ELR (cell line): ENCODE results near the gene ABCD1.

Experiments used
- DNase-seq: peaks from one replicate; pipeline ENCODE4 v3.0.0-alpha.2; 2015; ENCODE audit warnings: low read depth

ABCD1 gene

GRCh38 chrX:153763298-153763932, 38.8 kb downstream of the ABCD1 start:
- no peak for DNase-seq

- DNase-seq: peak; percentile 79
Measured at GRCh38 chrX:153763989-153764755, 39.5 kb downstream of the ABCD1 start, which contains the start of gene PLXNB3. PLXNB3 (plus strand) TSS chrX:153764249; CDS start chrX:153765536, 1,287 bp downstream.

DNA sequence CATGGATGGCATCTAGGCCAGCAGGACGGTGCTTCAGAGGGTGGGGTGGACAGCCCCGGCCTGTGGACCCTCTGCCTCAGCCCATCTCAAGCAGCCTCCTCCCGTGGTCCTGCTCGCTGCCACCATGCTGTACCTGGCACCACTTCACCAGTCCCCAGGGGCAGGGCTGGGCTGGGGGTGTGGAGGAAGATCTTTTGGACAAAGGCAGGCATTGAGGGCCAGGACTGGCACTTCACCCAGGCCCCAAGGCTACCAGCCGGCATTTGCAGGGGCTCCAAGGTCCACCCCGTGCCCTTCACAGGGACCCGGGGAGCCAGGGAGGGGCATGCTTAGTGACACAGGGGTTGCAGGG, 40.1 kb downstream of the ABCD1 start:
- DNase-seq: no peak

DNA sequence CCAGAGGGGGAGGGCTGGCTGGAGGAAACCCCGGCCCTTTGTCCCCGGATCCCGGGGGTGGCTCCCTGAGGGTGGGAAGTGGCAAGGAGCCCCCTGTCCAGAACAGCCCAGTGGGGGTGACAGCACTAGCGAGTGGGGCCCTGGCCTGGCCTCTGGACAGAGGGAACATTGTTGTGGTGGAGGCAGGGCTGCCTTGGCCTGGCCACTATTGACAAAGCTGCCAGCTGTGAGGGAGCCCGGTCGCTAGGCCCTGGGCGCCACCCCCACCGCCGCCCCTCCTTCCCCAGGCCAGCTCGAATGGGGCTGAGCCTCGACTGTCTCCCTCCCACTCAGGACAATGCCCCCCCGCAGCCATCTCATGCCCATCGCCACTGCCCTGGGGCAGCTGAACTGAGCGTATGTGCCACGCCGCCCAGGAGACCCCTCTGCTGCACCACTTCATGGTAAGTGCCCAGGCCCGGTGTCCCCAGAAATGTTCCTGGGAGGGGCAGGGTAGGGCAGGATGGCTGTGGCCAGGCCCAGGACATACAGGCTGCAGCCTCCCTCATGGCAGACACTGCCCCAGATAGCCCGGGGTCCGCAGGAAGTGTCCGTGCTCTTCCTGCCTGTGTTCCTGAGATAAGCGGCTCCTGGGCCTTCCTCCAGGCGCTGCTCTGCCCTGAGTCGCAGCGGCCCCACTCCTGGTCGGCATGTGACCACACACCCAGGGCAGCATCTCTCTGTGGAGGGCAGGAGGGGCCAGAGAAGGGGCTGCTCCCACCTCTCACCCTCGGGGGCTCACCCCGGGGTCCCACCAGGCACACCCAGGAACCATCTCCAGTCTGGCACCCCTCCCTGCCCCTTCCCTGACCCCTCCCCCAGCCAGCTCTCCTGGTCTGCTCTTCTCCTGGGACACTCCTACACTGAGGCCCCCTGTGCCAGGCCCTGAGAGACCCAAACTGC, 40.8 kb downstream of the ABCD1 start:
- peak; percentile 51 for DNase-seq

- DNase-seq: peak; percentile 84
Measured at GRCh38 chrX:153766098-153766817, 41.6 kb downstream of the ABCD1 start.

- no peak for DNase-seq
Measured at GRCh38 chrX:153766871-153767673, 42.4 kb downstream of the ABCD1 start.

DNA sequence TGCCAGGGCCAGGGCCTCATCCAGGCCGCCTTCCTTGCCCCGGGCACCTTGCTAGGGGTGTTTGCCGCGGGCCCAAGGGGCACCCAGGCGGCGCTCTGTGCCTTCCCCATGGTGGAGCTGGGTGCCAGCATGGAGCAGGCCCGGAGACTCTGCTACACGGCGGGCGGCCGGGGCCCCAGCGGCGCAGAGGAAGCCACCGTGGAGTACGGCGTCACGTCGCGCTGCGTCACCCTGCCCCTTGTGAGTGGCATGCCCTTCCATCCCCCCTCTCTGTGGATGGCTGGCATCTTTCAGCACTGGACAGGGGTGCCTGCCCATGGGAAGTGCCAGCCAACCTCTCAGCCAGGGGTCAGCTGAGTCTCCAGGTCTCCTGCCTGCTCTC, 43.0 kb downstream of the ABCD1 start:
- DNase-seq: no peak

DNA sequence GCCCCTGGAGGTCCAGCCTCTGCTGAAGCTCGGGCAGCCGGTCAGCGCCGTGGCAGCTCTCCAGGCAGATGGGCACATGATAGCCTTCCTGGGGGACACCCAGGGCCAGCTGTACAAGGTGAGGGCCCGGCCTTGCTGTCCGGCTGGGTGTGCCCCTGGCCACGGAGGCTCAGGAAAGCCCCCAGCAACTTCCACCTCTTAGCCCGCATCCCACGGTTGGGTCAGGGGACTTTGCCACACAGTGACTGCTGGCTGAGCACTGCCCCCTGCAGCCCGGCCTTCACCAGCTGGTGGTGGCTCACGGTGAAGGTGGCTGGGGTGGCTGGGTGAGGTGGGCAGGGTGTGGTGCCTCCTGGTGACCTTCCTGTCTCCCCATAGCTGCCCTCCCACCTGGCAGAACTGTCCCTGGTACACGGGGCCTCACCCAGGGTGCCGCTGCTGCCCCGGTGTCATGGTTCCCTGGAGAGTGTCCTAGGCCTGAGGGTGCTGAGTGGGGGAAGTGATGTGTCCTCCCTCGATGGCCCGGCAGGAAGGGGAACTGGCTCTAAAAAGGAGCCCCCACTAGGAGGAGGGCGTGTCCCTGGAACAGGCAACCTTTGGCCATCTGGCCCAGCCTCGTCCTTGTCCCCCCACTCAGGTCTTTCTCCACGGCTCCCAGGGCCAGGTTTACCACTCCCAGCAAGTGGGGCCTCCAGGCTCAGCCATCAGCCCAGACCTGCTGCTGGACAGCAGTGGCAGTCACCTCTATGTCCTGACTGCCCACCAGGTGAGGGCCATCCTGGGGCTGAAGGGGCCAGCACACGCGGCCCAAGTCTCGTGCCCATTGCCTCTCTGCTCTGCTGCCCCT, 43.9 kb downstream of the ABCD1 start:
- no peak for DNase-seq

DNA sequence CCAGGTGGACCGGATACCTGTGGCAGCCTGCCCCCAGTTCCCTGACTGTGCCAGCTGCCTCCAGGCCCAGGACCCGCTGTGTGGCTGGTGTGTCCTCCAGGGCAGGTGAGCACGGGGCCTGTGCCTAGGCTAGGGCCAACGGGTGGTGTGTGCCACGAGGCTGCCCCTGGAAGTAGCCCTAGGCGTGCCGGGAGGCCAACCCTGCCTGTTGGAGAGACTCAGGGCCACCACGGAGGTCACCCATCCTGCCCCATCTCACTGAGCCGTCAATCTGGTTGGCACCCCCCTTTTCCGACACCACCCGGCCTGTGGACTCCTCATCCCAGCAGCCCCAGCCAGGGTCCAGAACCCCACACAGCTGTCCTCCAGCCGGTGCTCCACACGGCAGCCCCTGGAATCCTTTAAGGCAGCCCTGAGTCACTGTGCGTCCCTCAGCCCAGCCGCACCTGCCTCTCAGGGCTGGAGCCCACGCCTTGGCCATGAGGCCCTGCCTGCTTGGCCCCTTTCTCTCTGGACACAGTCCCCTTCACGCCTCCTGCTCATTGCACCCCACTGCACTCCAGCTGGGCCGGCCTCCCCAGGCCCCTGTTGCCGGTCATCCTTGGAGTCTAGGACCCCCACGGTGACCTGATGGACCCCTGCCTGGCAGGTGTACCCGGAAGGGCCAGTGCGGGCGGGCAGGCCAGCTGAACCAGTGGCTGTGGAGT, 44.7 kb downstream of the ABCD1 start:
- no peak for DNase-seq

DNA sequence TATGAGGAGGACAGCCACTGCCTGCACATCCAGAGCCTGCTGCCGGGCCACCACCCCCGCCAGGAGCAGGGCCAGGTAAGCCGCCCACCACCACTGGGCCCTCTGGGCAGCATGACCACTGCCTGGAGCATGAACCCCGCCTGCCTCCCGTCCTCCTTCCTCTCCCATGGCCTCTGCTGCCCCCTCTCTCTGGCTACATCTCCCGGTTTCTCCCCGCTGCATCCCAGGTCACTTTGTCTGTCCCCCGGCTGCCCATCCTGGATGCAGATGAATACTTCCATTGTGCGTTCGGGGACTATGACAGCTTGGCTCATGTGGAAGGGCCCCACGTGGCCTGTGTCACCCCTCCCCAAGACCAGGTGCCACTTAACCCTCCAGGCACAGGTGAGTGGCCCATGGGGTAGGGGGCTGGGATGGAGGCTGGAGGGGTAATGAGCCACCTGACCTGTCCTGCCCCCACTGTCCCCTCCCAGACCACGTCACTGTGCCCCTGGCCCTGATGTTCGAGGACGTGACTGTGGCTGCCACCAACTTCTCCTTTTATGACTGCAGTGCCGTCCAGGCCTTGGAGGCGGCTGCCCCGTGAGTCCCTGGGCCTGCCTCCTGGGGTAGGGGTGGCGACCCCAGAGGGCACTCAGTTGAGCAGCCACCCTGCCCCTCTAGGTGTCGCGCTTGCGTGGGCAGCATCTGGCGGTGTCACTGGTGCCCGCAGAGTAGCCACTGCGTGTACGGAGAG, 45.4 kb downstream of the ABCD1 start:
- no peak for DNase-seq

DNA sequence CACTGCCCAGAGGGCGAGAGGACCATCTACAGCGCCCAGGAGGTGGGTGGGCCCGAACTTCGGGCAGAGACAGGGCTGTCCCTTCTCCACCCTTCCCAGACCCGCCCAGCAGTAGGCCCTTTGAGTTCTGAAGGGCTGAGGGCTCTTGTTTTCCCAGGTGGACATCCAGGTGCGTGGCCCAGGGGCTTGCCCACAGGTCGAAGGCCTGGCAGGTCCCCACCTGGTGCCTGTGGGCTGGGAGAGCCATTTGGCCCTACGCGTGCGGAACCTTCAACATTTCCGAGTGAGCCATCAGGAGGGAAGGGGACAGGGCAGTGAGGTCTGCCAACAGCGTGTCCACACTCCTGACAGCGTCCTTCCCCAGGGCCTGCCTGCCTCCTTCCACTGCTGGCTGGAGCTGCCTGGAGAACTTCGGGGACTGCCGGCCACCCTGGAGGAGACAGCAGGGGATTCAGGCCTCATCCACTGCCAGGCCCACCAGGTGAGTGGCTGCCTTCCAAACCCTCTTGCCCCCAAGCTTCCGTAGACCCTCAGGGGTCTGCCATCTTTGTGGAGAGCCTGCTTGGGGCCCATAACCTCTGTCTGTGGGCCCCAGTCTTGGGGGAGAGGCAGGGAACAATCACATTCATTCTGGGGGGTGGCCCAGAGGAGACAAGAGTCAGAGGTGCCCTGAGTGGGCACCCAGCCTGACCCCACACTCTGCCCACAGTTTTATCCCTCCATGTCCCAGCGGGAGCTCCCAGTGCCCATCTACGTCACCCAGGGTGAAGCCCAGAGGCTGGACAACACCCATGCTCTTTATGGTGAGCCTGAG, 46.2 kb downstream of the ABCD1 start:
- no peak for DNase-seq

DNA sequence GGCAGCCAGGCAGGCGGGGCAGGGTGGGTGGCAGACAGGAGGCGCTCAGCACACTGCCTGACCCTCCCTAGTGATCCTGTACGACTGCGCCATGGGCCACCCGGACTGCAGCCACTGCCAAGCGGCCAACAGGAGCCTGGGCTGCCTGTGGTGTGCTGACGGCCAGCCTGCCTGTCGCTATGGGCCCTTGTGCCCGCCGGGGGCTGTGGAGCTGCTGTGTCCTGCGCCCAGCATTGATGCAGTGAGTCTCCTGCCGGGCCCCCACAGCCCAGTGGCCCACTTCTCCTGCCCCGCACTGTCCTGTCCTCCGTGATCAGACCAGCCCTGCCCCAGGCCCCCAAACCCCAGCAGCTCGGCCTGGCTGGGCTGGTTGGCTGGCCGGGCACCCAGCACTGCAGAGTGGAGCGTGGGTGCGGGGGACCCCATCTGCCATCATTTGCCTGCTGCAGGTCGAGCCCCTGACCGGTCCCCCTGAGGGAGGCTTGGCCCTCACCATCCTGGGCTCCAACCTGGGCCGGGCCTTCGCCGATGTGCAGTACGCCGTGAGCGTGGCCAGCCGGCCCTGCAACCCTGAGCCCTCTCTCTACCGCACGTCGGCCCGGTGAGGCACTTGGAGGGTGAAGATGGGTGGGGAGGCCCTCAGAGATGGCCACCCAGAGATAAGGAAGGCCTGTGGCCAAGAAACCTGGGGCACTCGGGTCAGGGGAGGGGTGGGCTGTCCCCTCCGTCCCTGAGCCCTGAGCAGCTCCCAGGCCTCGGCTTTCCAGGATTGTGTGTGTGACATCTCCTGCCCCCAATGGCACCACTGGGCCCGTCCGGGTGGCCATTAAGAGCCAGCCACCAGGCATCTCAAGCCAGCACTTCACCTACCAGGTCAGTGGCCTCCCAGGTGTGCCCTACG, 47.0 kb downstream of the ABCD1 start:
- DNase-seq: no peak

GRCh38 chrX:153772316-153773217, 47.9 kb downstream of the ABCD1 start:
- no peak for DNase-seq

DNA sequence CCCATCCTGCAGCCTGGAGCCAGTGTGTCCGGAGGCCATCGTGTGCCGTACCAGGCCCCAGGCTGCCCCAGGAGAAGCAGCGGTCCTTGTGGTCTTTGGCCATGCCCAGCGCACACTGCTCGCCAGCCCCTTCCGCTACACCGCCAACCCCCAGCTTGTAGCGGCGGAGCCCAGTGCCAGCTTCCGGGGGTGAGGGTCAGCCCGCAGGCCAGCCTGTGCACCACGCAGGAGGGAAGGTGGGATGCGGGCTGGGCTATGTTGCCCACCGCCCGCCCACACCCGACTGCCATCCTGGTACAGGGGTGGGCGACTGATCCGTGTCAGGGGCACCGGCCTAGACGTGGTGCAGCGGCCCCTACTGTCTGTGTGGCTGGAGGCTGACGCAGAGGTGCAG, 48.6 kb downstream of the ABCD1 start:
- no peak for DNase-seq

- DNase-seq: no peak
Measured at GRCh38 chrX:153773741-153774575, 49.3 kb downstream of the ABCD1 start.
